HCT116 (cell line): Measurements from ENCODE around the gene TM9SF2.

ENCODE experiments used
- EZH2phosphoT487 ChIP-seq: fragments of 200-600 bp; IDR thresholded peaks from 2 replicates; pipeline ENCODE4 v1.6.1; 2018; ENCODE audit warnings: antibody characterized with exemption, borderline replicate concordance
- POLR2A ChIP-seq: IDR thresholded peaks from 2 replicates; pipeline ENCODE4 v1.7.0; 2011; ENCODE audit warnings: borderline replicate concordance; ENCODE audit not compliant: insufficient read depth, insufficient read length; ENCODE audit errors: extremely low read depth
- POLR2AphosphoS5 ChIP-seq: IDR thresholded peaks from 2 replicates; pipeline ENCODE4 v1.6.1; 2011; ENCODE audit warnings: mild to moderate bottlenecking, low read depth, low read length, moderate library complexity
- SIN3A ChIP-seq: IDR thresholded peaks from 2 replicates; pipeline ENCODE4 v1.6.1; 2012; ENCODE audit warnings: low read depth
- YY1 ChIP-seq: IDR thresholded peaks from 2 replicates; pipeline ENCODE4 v1.6.1; 2011; ENCODE audit warnings: low read length, low read depth, moderate library complexity, mild to moderate bottlenecking; ENCODE audit not compliant: insufficient replicate concordance; ENCODE audit errors: extremely low read depth
- ZFX ChIP-seq: fragments of 450-650 bp; IDR thresholded peaks from 2 replicates; pipeline ENCODE4 v1.6.1; 2017
- TF ChIP-seq, protein P1 (sequence below), 3 experiments: fragments of 200-600 bp in 1 of 3; sonication (generic) in 1 of 3; IDR thresholded peaks in 2 of 3; conservative IDR thresholded peaks in 1 of 3; 2 replicates each; pipeline ENCODE4 v1.5.1; 2012 to 2017; ENCODE audit warnings: low read depth in 2 of 3, low read length in 2 of 3, antibody characterized with exemption in 1 of 3, borderline replicate concordance in 1 of 3, control low read depth in 1 of 3, mild to moderate bottlenecking in 1 of 3, mixed read lengths in 1 of 3, mixed run types in 1 of 3, moderate library complexity in 1 of 3; ENCODE audit not compliant: insufficient read depth in 1 of 3
- TF ChIP-seq, protein P2 (sequence below): IDR thresholded peaks from 2 replicates; pipeline ENCODE4 v1.6.1; 2011; ENCODE audit warnings: mild to moderate bottlenecking, low read length, moderate library complexity; ENCODE audit not compliant: insufficient replicate concordance; ENCODE audit errors: extremely low read depth

DNA sequence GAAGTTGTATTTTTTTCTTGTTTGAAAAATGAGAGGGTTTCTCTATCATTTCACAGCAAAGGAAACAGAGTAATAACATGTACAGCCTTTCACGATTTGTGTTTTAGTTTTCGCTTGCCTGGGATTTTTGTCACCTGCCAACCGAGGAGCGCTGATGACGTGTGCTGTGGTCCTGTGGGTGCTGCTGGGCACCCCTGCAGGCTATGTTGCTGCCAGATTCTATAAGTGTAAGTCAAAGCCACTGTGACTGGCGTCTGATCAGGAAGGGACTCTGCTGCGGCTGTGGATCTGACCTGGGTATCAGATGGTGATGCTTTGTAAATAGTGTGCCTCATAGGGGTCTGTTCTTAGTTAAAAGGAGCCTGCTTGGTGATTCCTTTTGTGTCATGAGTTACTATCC is 45.6 kb downstream of the TM9SF2 start:
- TF ChIP-seq EZH2phosphoT487 = no peak
- no peak for TF ChIP-seq SIN3A
- TF ChIP-seq ZFX = no peak
- TF ChIP-seq, protein P1, sequence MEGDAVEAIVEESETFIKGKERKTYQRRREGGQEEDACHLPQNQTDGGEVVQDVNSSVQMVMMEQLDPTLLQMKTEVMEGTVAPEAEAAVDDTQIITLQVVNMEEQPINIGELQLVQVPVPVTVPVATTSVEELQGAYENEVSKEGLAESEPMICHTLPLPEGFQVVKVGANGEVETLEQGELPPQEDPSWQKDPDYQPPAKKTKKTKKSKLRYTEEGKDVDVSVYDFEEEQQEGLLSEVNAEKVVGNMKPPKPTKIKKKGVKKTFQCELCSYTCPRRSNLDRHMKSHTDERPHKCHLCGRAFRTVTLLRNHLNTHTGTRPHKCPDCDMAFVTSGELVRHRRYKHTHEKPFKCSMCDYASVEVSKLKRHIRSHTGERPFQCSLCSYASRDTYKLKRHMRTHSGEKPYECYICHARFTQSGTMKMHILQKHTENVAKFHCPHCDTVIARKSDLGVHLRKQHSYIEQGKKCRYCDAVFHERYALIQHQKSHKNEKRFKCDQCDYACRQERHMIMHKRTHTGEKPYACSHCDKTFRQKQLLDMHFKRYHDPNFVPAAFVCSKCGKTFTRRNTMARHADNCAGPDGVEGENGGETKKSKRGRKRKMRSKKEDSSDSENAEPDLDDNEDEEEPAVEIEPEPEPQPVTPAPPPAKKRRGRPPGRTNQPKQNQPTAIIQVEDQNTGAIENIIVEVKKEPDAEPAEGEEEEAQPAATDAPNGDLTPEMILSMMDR (IDR thresholded peaks at IDR 0.05 in 2 of 3, conservative IDR thresholded peaks at IDR 0.05 in 1 of 3; ENCODE audit: borderline replicate concordance in 1 of 3, insufficient read depth in 1 of 3, low read depth in 2 of 3, low read length in 2 of 3) = no peak
- no peak for TF ChIP-seq POLR2AphosphoS5
- TF ChIP-seq YY1 = no peak
- no peak for TF ChIP-seq POLR2A
- TF ChIP-seq, protein P2, sequence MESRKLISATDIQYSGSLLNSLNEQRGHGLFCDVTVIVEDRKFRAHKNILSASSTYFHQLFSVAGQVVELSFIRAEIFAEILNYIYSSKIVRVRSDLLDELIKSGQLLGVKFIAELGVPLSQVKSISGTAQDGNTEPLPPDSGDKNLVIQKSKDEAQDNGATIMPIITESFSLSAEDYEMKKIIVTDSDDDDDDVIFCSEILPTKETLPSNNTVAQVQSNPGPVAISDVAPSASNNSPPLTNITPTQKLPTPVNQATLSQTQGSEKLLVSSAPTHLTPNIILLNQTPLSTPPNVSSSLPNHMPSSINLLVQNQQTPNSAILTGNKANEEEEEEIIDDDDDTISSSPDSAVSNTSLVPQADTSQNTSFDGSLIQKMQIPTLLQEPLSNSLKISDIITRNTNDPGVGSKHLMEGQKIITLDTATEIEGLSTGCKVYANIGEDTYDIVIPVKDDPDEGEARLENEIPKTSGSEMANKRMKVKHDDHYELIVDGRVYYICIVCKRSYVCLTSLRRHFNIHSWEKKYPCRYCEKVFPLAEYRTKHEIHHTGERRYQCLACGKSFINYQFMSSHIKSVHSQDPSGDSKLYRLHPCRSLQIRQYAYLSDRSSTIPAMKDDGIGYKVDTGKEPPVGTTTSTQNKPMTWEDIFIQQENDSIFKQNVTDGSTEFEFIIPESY = no peak
